NCI-H2107 (cell line): ENCODE data around the gene ACVR2B.
A peak's percentile ranks its signal among the peaks of the same experiment; 100 is the strongest.

Source experiments
- DNase-seq: peaks from one replicate; lab custom pipeline; 2025; lab: John Stamatoyannopoulos, UW

The ACVR2B gene

DNA sequence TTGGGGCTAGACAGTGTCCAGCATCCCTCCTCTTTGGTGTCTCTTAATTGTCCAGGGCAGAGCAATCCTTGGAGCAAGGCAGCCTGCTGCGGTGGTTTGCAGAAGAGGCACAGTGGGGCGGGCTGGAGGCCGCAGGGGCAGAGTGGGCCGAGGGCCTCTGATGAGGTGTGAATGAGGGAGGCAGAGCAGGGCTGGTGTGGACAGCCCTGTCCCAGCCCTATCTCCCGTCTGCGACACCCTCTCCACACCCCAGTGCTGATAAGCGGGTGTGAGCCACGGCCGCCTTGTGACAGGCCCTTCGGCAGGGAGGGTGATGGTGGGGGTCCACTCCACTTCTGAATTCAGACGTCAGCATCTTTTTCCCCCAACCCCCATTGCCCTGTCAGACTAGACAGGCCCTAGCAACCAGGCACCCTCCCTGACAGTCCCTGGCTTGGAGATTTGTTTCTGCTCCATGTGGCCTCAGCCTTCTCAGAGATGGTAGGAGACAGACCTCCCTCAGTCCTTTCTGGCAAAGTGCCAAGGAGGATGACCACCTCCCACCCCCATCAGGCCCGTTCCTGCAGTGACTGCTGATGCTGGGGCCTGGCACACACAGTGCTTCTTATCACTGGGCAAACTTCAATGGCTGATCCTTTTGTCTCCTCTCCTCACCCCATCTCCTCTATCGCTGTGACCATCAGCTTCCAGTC is 79.7 kb downstream of the ACVR2B start:
- DNase-seq: no peak

DNA sequence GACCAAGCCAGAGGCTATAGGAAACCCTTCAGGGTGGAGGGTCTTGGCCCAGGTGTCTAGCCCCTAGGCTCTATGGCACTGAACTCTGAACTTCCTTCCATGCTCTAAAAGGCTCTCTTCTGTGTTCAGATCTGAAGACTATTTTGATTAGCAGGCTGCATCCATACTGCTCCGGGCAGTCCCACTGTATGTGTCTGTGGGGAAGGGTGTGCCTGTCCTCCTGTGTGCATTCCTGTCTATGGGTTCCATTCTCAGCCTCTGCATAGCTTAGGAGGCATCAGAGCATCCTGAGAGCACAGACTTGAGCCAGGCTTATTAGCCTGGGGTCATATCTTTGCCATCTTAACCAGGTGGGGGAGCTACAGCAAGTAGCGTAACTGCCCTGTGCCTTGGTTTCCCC is 80.5 kb downstream of the ACVR2B start:
- DNase-seq: no peak

GRCh38 chr3:38534604-38535003 is 80.9 kb downstream of the ACVR2B start:
- no peak for DNase-seq

DNA sequence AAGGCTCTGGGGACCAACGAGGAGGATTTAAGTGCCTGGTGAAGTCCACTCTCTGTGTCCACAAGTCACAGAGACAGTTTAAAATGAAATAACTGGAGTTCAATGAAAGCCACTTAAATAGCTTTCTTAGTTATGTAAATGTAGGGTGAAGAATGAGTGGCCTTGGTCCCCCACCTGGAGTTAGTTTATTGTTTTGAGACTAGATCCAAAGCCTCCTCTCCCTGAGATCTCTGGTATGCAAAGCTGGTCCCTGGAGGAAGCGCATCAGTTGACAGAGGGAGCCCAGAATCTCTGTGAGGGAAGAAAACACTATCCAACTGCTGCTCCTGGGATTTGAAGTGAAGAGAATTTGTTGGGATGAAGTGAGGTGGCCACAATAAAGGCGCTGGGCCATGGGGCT is 83.0 kb downstream of the ACVR2B start:
- no peak for DNase-seq

DNA sequence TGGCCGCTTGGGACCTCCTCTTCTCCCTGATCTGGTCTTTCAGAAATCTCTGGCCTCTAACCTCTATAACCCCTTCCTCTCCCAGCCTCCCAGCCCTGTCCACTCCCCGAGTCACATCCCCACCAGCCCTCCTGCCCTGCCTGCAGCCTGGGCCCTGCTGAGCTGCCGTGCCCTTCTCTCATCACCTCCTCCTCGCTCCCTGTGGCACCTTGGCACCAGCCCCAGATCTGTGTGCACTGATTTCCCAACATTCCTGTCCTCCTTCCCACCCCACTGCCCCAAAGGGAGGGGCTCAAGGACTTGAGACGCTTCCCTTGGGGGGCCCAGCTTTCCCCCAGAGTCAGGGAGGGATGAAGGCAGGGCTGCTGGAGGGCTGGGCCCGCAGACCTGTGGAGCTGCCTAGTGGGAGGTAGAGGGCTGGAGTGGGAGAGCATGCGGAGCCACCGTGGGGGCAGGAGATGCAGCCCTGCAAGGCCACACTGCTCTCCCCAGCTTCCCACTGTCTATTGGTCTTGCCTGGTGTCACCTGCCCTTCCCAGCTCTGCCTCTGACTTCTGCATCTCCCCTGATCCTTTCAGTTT is 85.2 kb downstream of the ACVR2B start:
- no peak for DNase-seq

GRCh38 chr3:38541806-38542205 is 88.1 kb downstream of the ACVR2B start:
- peak; percentile 10 for DNase-seq
